ENCODE data around the gene SHFL. TPM values are rescaled to one million over a fixed set of nuclear protein-coding genes. Genes with fewer than 3 reads are reported as not detected.

The SHFL gene
- polyA plus RNA-seq, 3 donors = 12.6 to 106 (median 17.6) TPM

GRCh38 chr19:10091895-10092641 is 6.0 kb downstream of the SHFL start:
- H3K36me3 Mint-ChIP-seq = peaks cover 37 to 45% of the 10 kb centered on the region in 2 donors
- TF ChIP-seq CTCF (IDR thresholded peaks at IDR 0.05) = no peak
- no peak overlapping the region for H3K4me3 ChIP-seq (replicated peaks in 1 of 3; ENCODE audit: low read depth in 2 of 3, low read length in 3 of 3)
- no peak overlapping the region for H3K9ac ChIP-seq (ENCODE audit: insufficient read depth, low read length, poor library complexity, severe bottlenecking)
- peaks cover 12% of the 10 kb centered on the region for H3K4me1 Mint-ChIP-seq
- 93% methylated on average over 13 of the region's 13 CpGs for WGBS (ENCODE audit: insufficient coverage)
- peak overlapping the region in 3 of 7 donors; percentile 23 to 37 (median 35) for H3K27ac Mint-ChIP-seq
- H3K4me3 Mint-ChIP-seq = no peak overlapping the region
- H3K27me3 Mint-ChIP-seq (ENCODE audit: low read depth in 3 of 3) = peaks cover 0 to 1% (median 1%) of the 10 kb centered on the region in 3 donors
- H3K27ac ChIP-seq (ENCODE audit: low read depth in 1 of 2, low read length in 2 of 2) = no peak overlapping the region
- no peaks in the 10 kb centered on the region for H3K79me2 ChIP-seq (ENCODE audit: insufficient read depth, low read length)
- H3K9me3 Mint-ChIP-seq = peaks cover 0 to 7% (median 0%) of the 10 kb centered on the region in 7 donors
- H3K9me3 ChIP-seq (replicated peaks in 1 of 2; ENCODE audit: control insufficient read depth in 1 of 2, insufficient read depth in 1 of 2, low read length in 2 of 2) = peaks cover 0 to 3% of the 10 kb centered on the region in 2 donors
- peaks cover 15 to 21% of the 10 kb centered on the region in 2 donors for H3K4me1 ChIP-seq (ENCODE audit: control insufficient read depth in 1 of 2, insufficient read depth in 2 of 2, low read length in 2 of 2)
- no peak overlapping the region for H2AFZ ChIP-seq (ENCODE audit: insufficient read depth, low read depth, low read length, poor library complexity, severe bottlenecking)
- intact Hi-C loops (cut with micrococcal nuclease) = loop anchor here in 1 of 2 donors (10.0 kb wide), 1 partner anchor 647 kb away; no protein-coding TSS in a partner anchor
- H3K4me2 ChIP-seq (replicated peaks; ENCODE audit: extremely low read depth, low read length, poor library complexity, severe bottlenecking) = no peak overlapping the region
- peaks cover 11% of the 10 kb centered on the region for H4K20me1 ChIP-seq (ENCODE audit: insufficient read depth, low read length)
- peaks cover 39 to 47% of the 10 kb centered on the region in 2 donors for H3K36me3 ChIP-seq (replicated peaks in 1 of 2; ENCODE audit: control insufficient read depth in 1 of 2, insufficient read depth in 2 of 2, low read length in 2 of 2)
- no peaks in the 10 kb centered on the region for H3K27me3 ChIP-seq (ENCODE audit: control insufficient read depth in 2 of 2, insufficient read depth in 2 of 2, low read length in 2 of 2)
- no peak for DNase-seq

- Histone ChIP-seq H3K4me2 (replicated peaks; ENCODE audit: extremely low read depth, low read length, poor library complexity, severe bottlenecking) (no peak overlapping the region), H3K9ac (ENCODE audit: insufficient read depth, low read length, poor library complexity, severe bottlenecking) (no peak overlapping the region), H3K4me3 (replicated peaks in 1 of 3; ENCODE audit: low read depth in 2 of 3, low read length in 3 of 3) (no peak overlapping the region), H3K27me3 (ENCODE audit: control insufficient read depth in 2 of 2, insufficient read depth in 2 of 2, low read length in 2 of 2) (no peaks in the 10 kb centered on the region), H3K27ac (ENCODE audit: low read depth in 1 of 2, low read length in 2 of 2) (no peak overlapping the region), H2AFZ (ENCODE audit: insufficient read depth, low read depth, low read length, poor library complexity, severe bottlenecking) (no peak overlapping the region), H3K4me1 (ENCODE audit: control insufficient read depth in 1 of 2, insufficient read depth in 2 of 2, low read length in 2 of 2) (peaks cover 13 to 17% of the 10 kb centered on the region in 2 donors), H3K79me2 (ENCODE audit: insufficient read depth, low read length) (no peaks in the 10 kb centered on the region), H4K20me1 (ENCODE audit: insufficient read depth, low read length) (peaks cover 6% of the 10 kb centered on the region), H3K36me3 (replicated peaks in 1 of 2; ENCODE audit: control insufficient read depth in 1 of 2, insufficient read depth in 2 of 2, low read length in 2 of 2) (peaks cover 39 to 47% of the 10 kb centered on the region in 2 donors), H3K9me3 (replicated peaks in 1 of 2; ENCODE audit: control insufficient read depth in 1 of 2, insufficient read depth in 1 of 2, low read length in 2 of 2) (peaks cover 0 to 3% of the 10 kb centered on the region in 2 donors)
- H3K36me3 Mint-ChIP-seq = peaks cover 37 to 45% of the 10 kb centered on the region in 2 donors
- H3K4me1 Mint-ChIP-seq = peaks cover 8% of the 10 kb centered on the region
- H3K27ac Mint-ChIP-seq = peak overlapping the region in 1 of 7 donors; percentile 31
- TF ChIP-seq CTCF (IDR thresholded peaks at IDR 0.05) = no peak
- peaks cover 0 to 7% (median 0%) of the 10 kb centered on the region in 7 donors for H3K9me3 Mint-ChIP-seq
- intact Hi-C loops (cut with micrococcal nuclease) = loop anchor here in 1 of 2 donors (10.0 kb wide), 1 partner anchor 648 kb away; no protein-coding TSS in a partner anchor
- WGBS (ENCODE audit: insufficient coverage) = 95% methylated on average over 6 of the region's 9 CpGs
- no peak overlapping the region for H3K4me3 Mint-ChIP-seq
- H3K27me3 Mint-ChIP-seq (ENCODE audit: low read depth in 3 of 3) = peaks cover 0 to 1% (median 1%) of the 10 kb centered on the region in 3 donors
- DNase-seq = no peak
These were observed 6.7 kb downstream of the SHFL start for GRCh38 chr19:10092648-10093294.
